ENCODE data around the gene ANO2.

ANO2 gene

DNA sequence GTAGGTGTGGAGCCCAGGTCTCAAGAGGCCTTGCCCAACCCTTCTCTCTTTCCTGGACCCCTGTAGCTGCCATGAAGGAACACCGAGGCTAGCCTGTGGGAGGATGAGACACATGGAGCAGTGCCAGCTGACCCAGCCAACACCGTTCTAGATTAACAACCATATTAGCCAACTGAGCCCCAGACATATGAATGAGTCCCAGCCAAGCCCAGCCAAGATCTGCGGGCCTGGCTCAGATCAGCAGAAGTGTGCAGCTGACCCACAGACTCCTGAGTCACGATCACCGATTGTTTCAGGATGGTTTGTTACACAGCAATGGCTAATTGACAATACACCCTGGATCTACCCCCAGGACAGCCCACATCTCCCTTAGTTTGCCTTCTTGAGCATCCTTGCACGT is 431.0 kb downstream of the ANO2 start:
- TF ChIP-seq CTCF (IDR thresholded peaks at IDR 0.05; ENCODE audit: low read depth, low read length, missing control alignments) = no peak
- no peak for DNase-seq (ENCODE audit: extremely low read depth, low read depth)
- H3K4me3 ChIP-seq (replicated peaks; ENCODE audit: low read depth, low read length) = no peak overlapping the region

GRCh38 chr12:5513406-5513805 is 431.7 kb downstream of the ANO2 start:
- H3K4me3 ChIP-seq (replicated peaks; ENCODE audit: low read depth, low read length) = no peak overlapping the region
- no peak for TF ChIP-seq CTCF (IDR thresholded peaks at IDR 0.05; ENCODE audit: low read depth, low read length, missing control alignments)
- no peak for DNase-seq (ENCODE audit: extremely low read depth, low read depth)
